Measurements from ENCODE around the gene TSPEAR. TPM values are rescaled to one million over a fixed set of nuclear protein-coding genes. Genes with fewer than 3 reads are reported as not detected.
"Not testable (repeated sequence)": the region's sequence is repeated elsewhere in the genome, so short reads cannot be mapped to it uniquely, and the experiment has no call there.

The TSPEAR gene
- total and polyA plus RNA-seq, 2 donors (not counting 1 experiment from before 2014, with no cell fraction given) = not detected

DNA sequence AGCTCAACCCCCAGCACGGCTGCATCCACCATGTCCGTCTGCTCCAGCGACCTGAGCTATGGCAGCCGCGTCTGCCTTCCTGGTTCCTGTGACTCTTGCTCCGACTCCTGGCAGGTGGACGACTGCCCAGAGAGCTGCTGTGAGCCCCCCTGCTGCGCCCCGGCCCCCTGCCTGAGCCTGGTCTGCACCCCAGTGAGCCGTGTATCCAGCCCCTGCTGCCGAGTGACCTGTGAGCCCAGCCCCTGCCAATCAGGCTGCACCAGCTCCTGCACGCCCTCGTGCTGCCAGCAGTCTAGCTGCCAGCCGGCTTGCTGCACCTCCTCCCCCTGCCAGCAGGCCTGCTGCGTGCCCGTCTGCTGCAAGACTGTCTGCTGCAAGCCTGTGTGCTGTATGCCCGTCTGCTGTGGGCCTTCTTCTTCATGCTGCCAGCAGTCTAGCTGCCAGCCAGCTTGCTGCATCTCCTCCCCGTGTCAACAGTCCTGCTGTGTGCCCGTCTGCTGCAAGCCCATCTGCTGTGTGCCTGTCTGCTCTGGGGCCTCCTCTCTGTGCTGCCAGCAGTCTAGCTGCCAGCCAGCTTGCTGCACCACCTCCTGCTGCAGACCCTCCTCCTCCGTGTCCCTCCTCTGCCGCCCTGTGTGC, 14.1 kb downstream of the TSPEAR start, which contains the start of gene KRTAP10-12:
TSS of gene KRTAP10-12 (plus strand) at position 1 of the 639 bp plus-strand sequence. CDS start at position 31, 30 bp downstream.
- not testable (repeated sequence) for ATAC-seq (ENCODE audit: low read depth)

DNA sequence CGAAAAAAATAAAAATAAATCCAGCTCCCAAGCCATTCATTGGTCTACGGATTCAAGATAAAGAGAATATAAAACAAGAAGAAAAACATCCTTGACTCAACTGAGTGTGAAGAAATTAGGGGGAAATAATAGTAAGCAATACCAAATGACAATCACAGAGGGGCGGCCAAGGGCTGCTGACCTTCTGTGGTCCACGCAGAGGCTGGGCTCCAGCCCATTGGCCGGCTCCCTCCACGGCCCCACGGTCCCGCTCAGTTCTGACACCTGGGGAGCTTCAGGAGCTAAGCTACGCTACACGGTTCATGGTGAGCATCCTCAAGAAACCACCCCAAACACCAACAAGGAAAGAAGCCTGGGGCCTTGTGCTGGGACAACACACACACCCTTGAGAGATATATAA, 14.8 kb downstream of the TSPEAR start:
- peaks cover 4 to 10% (median 8%) of the 10 kb centered on the region in 3 donors for H3K9me3 ChIP-seq (ENCODE audit: control extremely low read depth in 1 of 3, control insufficient read depth in 2 of 3, insufficient read depth in 1 of 3, low read length in 2 of 3)
- ChIA-PET CTCF (no interaction called here), POLR2A (no interaction called here)
- intact Hi-C loops (cut with micrococcal nuclease) = no loop called here
- H3K27me3 Mint-ChIP-seq = peaks cover 52% of the 10 kb centered on the region
- ATAC-seq (ENCODE audit: low read depth) (no peak), DNase-seq (no peak)
- H3K4me3 Mint-ChIP-seq = no peak overlapping the region
- H3K27ac Mint-ChIP-seq = no peak overlapping the region
- no peaks in the 10 kb centered on the region for H3K4me1 ChIP-seq (ENCODE audit: control insufficient read depth in 2 of 2, insufficient read depth in 2 of 2, low read length in 2 of 2)
- no peak overlapping the region for H3K4me2 ChIP-seq (replicated peaks; ENCODE audit: low read depth, low read length, poor library complexity, severe bottlenecking)
- no peaks in the 10 kb centered on the region for H3K79me2 ChIP-seq (ENCODE audit: control insufficient read depth, insufficient read depth, low read length)
- no peaks in the 10 kb centered on the region for H3K36me3 ChIP-seq (replicated peaks in 1 of 2; ENCODE audit: control extremely low read depth in 1 of 2, control insufficient read depth in 1 of 2, extremely low read depth in 1 of 2, insufficient read depth in 2 of 2, low read length in 1 of 2)
- H3K4me3 ChIP-seq (ENCODE audit: control extremely low read depth in 1 of 5, extremely low read depth in 1 of 5, insufficient read depth in 1 of 5, low read depth in 2 of 5, low read length in 4 of 5) = no peak overlapping the region
- no peaks in the 10 kb centered on the region for H3K4me1 Mint-ChIP-seq
- H3K9me3 Mint-ChIP-seq (ENCODE audit: insufficient read depth) = peaks cover 12% of the 10 kb centered on the region
- H2AFZ ChIP-seq (ENCODE audit: insufficient read depth, low read depth, low read length, poor library complexity, severe bottlenecking) = no peak overlapping the region
- no peak overlapping the region for H3K9ac ChIP-seq (ENCODE audit: low read length)
- WGBS (ENCODE audit: insufficient coverage) = 100% methylated on average over 1 of the region's 10 CpGs
- TF ChIP-seq EZH2 (IDR thresholded peaks at IDR 0.05; ENCODE audit: borderline replicate concordance, insufficient read depth, low read depth, low read length, poor library complexity, severe bottlenecking) = no peak
- TF ChIP-seq, protein P1, sequence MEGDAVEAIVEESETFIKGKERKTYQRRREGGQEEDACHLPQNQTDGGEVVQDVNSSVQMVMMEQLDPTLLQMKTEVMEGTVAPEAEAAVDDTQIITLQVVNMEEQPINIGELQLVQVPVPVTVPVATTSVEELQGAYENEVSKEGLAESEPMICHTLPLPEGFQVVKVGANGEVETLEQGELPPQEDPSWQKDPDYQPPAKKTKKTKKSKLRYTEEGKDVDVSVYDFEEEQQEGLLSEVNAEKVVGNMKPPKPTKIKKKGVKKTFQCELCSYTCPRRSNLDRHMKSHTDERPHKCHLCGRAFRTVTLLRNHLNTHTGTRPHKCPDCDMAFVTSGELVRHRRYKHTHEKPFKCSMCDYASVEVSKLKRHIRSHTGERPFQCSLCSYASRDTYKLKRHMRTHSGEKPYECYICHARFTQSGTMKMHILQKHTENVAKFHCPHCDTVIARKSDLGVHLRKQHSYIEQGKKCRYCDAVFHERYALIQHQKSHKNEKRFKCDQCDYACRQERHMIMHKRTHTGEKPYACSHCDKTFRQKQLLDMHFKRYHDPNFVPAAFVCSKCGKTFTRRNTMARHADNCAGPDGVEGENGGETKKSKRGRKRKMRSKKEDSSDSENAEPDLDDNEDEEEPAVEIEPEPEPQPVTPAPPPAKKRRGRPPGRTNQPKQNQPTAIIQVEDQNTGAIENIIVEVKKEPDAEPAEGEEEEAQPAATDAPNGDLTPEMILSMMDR (IDR thresholded peaks at IDR 0.05) = no peak
- no peaks in the 10 kb centered on the region for H4K20me1 ChIP-seq (ENCODE audit: control insufficient read depth, insufficient read depth, low read length, poor library complexity, severe bottlenecking)
- H3K27me3 ChIP-seq (replicated peaks in 1 of 4; ENCODE audit: control extremely low read depth in 1 of 4, control insufficient read depth in 3 of 4, insufficient read depth in 4 of 4, low read length in 3 of 4) = peaks cover 0 to 29% (median 8%) of the 10 kb centered on the region in 4 experiments
- no peak overlapping the region for H3K27ac ChIP-seq (ENCODE audit: low read length in 2 of 2)

More for the DNA sequence above, 14.1 kb downstream of the TSPEAR start, which contains the start of gene KRTAP10-12:
- H3K4me3 ChIP-seq (ENCODE audit: control extremely low read depth in 1 of 5, extremely low read depth in 1 of 5, insufficient read depth in 1 of 5, low read depth in 2 of 5, low read length in 4 of 5); H3K27ac ChIP-seq (ENCODE audit: low read length in 2 of 2); H2AFZ ChIP-seq (ENCODE audit: insufficient read depth, low read depth, low read length, poor library complexity, severe bottlenecking); H3K9ac ChIP-seq (ENCODE audit: low read length); H3K4me1 Mint-ChIP-seq; CTCF ChIA-PET; H3K79me2 ChIP-seq (ENCODE audit: control insufficient read depth, insufficient read depth, low read length); H3K9me3 ChIP-seq (ENCODE audit: control extremely low read depth in 1 of 3, control insufficient read depth in 2 of 3, insufficient read depth in 1 of 3, low read length in 2 of 3); H3K4me1 ChIP-seq (ENCODE audit: control insufficient read depth in 2 of 2, insufficient read depth in 2 of 2, low read length in 2 of 2); H3K4me2 ChIP-seq (replicated peaks; ENCODE audit: low read depth, low read length, poor library complexity, severe bottlenecking); H3K4me3 Mint-ChIP-seq; H3K36me3 ChIP-seq (replicated peaks in 1 of 2; ENCODE audit: control extremely low read depth in 1 of 2, control insufficient read depth in 1 of 2, extremely low read depth in 1 of 2, insufficient read depth in 2 of 2, low read length in 1 of 2); H4K20me1 ChIP-seq (ENCODE audit: control insufficient read depth, insufficient read depth, low read length, poor library complexity, severe bottlenecking); POLR2A ChIA-PET; DNase-seq; H3K27ac Mint-ChIP-seq; intact Hi-C loops (cut with micrococcal nuclease); H3K9me3 Mint-ChIP-seq (ENCODE audit: insufficient read depth): not testable (repeated sequence)
- WGBS (ENCODE audit: insufficient coverage) = 56% methylated on average over 13 of the region's 21 CpGs
- H3K27me3 ChIP-seq (replicated peaks in 1 of 4; ENCODE audit: control extremely low read depth in 1 of 4, control insufficient read depth in 3 of 4, insufficient read depth in 4 of 4, low read length in 3 of 4) = peaks cover 0 to 35% (median 8%) of the 10 kb centered on the region in 4 experiments
- H3K27me3 Mint-ChIP-seq = peaks cover 54% of the 10 kb centered on the region

All from B cell (primary cell).